ES-I3 (cell line): ENCODE measurements around the gene LIPA.
"Not testable (repeated sequence)": the region's sequence is repeated elsewhere in the genome, so short reads cannot be mapped to it uniquely, and the experiment has no call there.

Source experiments
- H3K36me3 ChIP-seq: 2 replicates; pipeline ENCODE4 v1.6.1; 2013; ENCODE audit warnings: mild to moderate bottlenecking, low read length, control low read depth, moderate library complexity; ENCODE audit not compliant: insufficient read depth
- H3K4me1 ChIP-seq: 2 replicates; pipeline ENCODE4 v1.6.1; 2013; ENCODE audit warnings: mild to moderate bottlenecking, control low read depth, low read length; ENCODE audit not compliant: insufficient read depth
- H3K9ac ChIP-seq: 2 replicates; pipeline ENCODE4 v1.6.1; 2013; ENCODE audit warnings: low read depth, mild to moderate bottlenecking, low read length, moderate library complexity
- H3K9me3 ChIP-seq: 2 replicates; pipeline ENCODE4 v1.6.1; 2013; ENCODE audit warnings: mild to moderate bottlenecking, low read length, moderate library complexity; ENCODE audit not compliant: control insufficient read depth, insufficient read depth

The LIPA gene

GRCh38 chr10:89202033-89202425, 49.5 kb downstream of the LIPA start:
- Histone ChIP-seq H3K4me1 (peaks cover 6% of the 10 kb centered on the region; the same call in 1 of the 2 replicates), H3K36me3 (no peaks in the 10 kb centered on the region), H3K9me3 (no peaks in the 10 kb centered on the region), H3K9ac (no peak overlapping the region)

- Histone ChIP-seq H3K9me3 (no peaks in the 10 kb centered on the region), H3K36me3 (no peaks in the 10 kb centered on the region), H3K4me1 (peaks cover 6% of the 10 kb centered on the region; the same call in 1 of the 2 replicates), H3K9ac (no peak overlapping the region)
Observed at GRCh38 chr10:89201345-89202032, 50.1 kb downstream of the LIPA start.

- H3K9ac ChIP-seq: no peak overlapping the region
- no peaks in the 10 kb centered on the region for H3K9me3 ChIP-seq
- H3K36me3 ChIP-seq: no peaks in the 10 kb centered on the region
- no peaks in the 10 kb centered on the region for H3K4me1 ChIP-seq
Observed at GRCh38 chr10:89197473-89197872, 54.1 kb downstream of the LIPA start.

- not testable (repeated sequence) for H3K4me1 ChIP-seq, H3K36me3 ChIP-seq, H3K9me3 ChIP-seq, H3K9ac ChIP-seq
Observed at GRCh38 chr10:89191301-89191700, 60.3 kb downstream of the LIPA start.

GRCh38 chr10:89189211-89189734, 62.3 kb downstream of the LIPA start:
- Histone ChIP-seq H3K36me3 (no peaks in the 10 kb centered on the region), H3K9me3 (no peaks in the 10 kb centered on the region), H3K4me1 (0 out of 2 replicates have a peak, but pooled peaks cover 4% of the 10 kb centered on the region), H3K9ac (no peak overlapping the region)

GRCh38 chr10:89185658-89186057, 65.9 kb downstream of the LIPA start:
- H3K9ac ChIP-seq: no peak overlapping the region
- no peaks in the 10 kb centered on the region for H3K36me3 ChIP-seq
- 0 out of 2 replicates have a peak, but pooled peaks cover 4% of the 10 kb centered on the region for H3K4me1 ChIP-seq

GRCh38 chr10:89184638-89185037, 66.9 kb downstream of the LIPA start:
- no peaks in the 10 kb centered on the region for H3K36me3 ChIP-seq
- H3K4me1 ChIP-seq: 0 out of 2 replicates have a peak, but pooled peaks cover 4% of the 10 kb centered on the region
- no peak overlapping the region for H3K9ac ChIP-seq
- no peaks in the 10 kb centered on the region for H3K9me3 ChIP-seq

More at GRCh38 chr10:89185658-89186057, 65.9 kb downstream of the LIPA start:
- no peaks in the 10 kb centered on the region for H3K9me3 ChIP-seq

GRCh38 chr10:89183571-89183970, 68.0 kb downstream of the LIPA start:
- Histone ChIP-seq H3K9me3 (no peaks in the 10 kb centered on the region), H3K4me1 (0 out of 2 replicates have a peak, but pooled peaks cover 4% of the 10 kb centered on the region), H3K36me3 (no peaks in the 10 kb centered on the region), H3K9ac (no peak overlapping the region)

- Histone ChIP-seq H3K9ac (no peak overlapping the region), H3K36me3 (no peaks in the 10 kb centered on the region), H3K4me1 (0 out of 2 replicates have a peak, but pooled peaks cover 4% of the 10 kb centered on the region), H3K9me3 (no peaks in the 10 kb centered on the region)
Observed at GRCh38 chr10:89182894-89183293, 68.7 kb downstream of the LIPA start.

- H3K9me3 ChIP-seq: no peaks in the 10 kb centered on the region; the same call in 1 of the 2 replicates
- no peaks in the 10 kb centered on the region for H3K36me3 ChIP-seq
- H3K4me1 ChIP-seq: peaks cover 9% of the 10 kb centered on the region
- H3K9ac ChIP-seq: no peak overlapping the region
Observed at GRCh38 chr10:89175816-89176215, 75.8 kb downstream of the LIPA start.

- H3K9ac ChIP-seq: no peak overlapping the region
- H3K36me3 ChIP-seq: no peaks in the 10 kb centered on the region
- H3K4me1 ChIP-seq: peaks cover 9% of the 10 kb centered on the region
- no peaks in the 10 kb centered on the region; the same call in 1 of the 2 replicates for H3K9me3 ChIP-seq
Observed at GRCh38 chr10:89173075-89173474, 78.5 kb downstream of the LIPA start.

GRCh38 chr10:89171996-89172395, 79.6 kb downstream of the LIPA start:
- Histone ChIP-seq H3K9ac (no peak overlapping the region), H3K4me1 (peaks cover 9% of the 10 kb centered on the region), H3K36me3 (no peaks in the 10 kb centered on the region), H3K9me3 (no peaks in the 10 kb centered on the region; the same call in 1 of the 2 replicates)

GRCh38 chr10:89171263-89171872, 80.2 kb downstream of the LIPA start:
- Histone ChIP-seq H3K9me3 (no peaks in the 10 kb centered on the region; the same call in 1 of the 2 replicates), H3K36me3 (no peaks in the 10 kb centered on the region), H3K9ac (no peak overlapping the region), H3K4me1 (peaks cover 9% of the 10 kb centered on the region)

- not testable (repeated sequence) for H3K9ac ChIP-seq, H3K9me3 ChIP-seq, H3K4me1 ChIP-seq
Observed at GRCh38 chr10:89168354-89168900, 83.1 kb downstream of the LIPA start.

More at GRCh38 chr10:89168354-89168900, 83.1 kb downstream of the LIPA start:
- H3K36me3 ChIP-seq: not testable (repeated sequence)
